ENCODE results near the gene CLSTN3.

CLSTN3 gene

GRCh38 chr12:7130701-7131501 lies 730 bp downstream of the CLSTN3 start:
- no peaks in the 10 kb centered on the region for H3K9me3 ChIP-seq (replicated peaks; ENCODE audit: low read length)
- peak overlapping the region; percentile 47 for H3K9ac ChIP-seq (ENCODE audit: low read depth, low read length)
- H3K36me3 ChIP-seq (ENCODE audit: insufficient read depth, low read length): no peaks in the 10 kb centered on the region
- peak overlapping the region; percentile 74 for H3K4me3 ChIP-seq (ENCODE audit: low read length)
- H3K4me1 ChIP-seq (ENCODE audit: control insufficient read depth, insufficient read depth, low read length): peaks cover 20% of the 10 kb centered on the region
- H3K4me2 ChIP-seq (ENCODE audit: low read length): peak overlapping the region; percentile 89
- peaks cover 14% of the 10 kb centered on the region for H3K27me3 ChIP-seq (ENCODE audit: control insufficient read depth, insufficient read depth, low read length)

- Histone ChIP-seq H3K4me3 (ENCODE audit: low read length) (no peak overlapping the region), H3K9me3 (replicated peaks; ENCODE audit: low read length) (no peaks in the 10 kb centered on the region), H3K36me3 (ENCODE audit: insufficient read depth, low read length) (peaks cover 4% of the 10 kb centered on the region), H3K4me2 (ENCODE audit: low read length) (peak overlapping the region; percentile 89), H3K9ac (ENCODE audit: low read depth, low read length) (no peak overlapping the region), H3K4me1 (ENCODE audit: control insufficient read depth, insufficient read depth, low read length) (peaks cover 20% of the 10 kb centered on the region), H3K27me3 (ENCODE audit: control insufficient read depth, insufficient read depth, low read length) (peaks cover 14% of the 10 kb centered on the region)
These were observed 1.3 kb downstream of the CLSTN3 start for GRCh38 chr12:7131502-7131866.

- Histone ChIP-seq H3K9me3 (replicated peaks; ENCODE audit: low read length) (no peaks in the 10 kb centered on the region), H3K36me3 (ENCODE audit: insufficient read depth, low read length) (peaks cover 10% of the 10 kb centered on the region), H3K4me2 (ENCODE audit: low read length) (no peak overlapping the region), H3K9ac (ENCODE audit: low read depth, low read length) (no peak overlapping the region), H3K27me3 (ENCODE audit: control insufficient read depth, insufficient read depth, low read length) (peaks cover 3% of the 10 kb centered on the region), H3K4me3 (ENCODE audit: low read length) (no peak overlapping the region), H3K4me1 (ENCODE audit: control insufficient read depth, insufficient read depth, low read length) (peaks cover 13% of the 10 kb centered on the region)
These were observed 4.4 kb downstream of the CLSTN3 start for GRCh38 chr12:7134396-7135166.

- Histone ChIP-seq H3K4me2 (ENCODE audit: low read length) (no peak overlapping the region), H3K9me3 (replicated peaks; ENCODE audit: low read length) (no peaks in the 10 kb centered on the region), H3K9ac (ENCODE audit: low read depth, low read length) (no peak overlapping the region), H3K4me1 (ENCODE audit: control insufficient read depth, insufficient read depth, low read length) (peaks cover 2% of the 10 kb centered on the region), H3K36me3 (ENCODE audit: insufficient read depth, low read length) (peaks cover 10% of the 10 kb centered on the region), H3K4me3 (ENCODE audit: low read length) (no peak overlapping the region), H3K27me3 (ENCODE audit: control insufficient read depth, insufficient read depth, low read length) (no peaks in the 10 kb centered on the region)
These were observed 5.9 kb downstream of the CLSTN3 start for GRCh38 chr12:7136071-7136470.

- no peak overlapping the region for H3K9ac ChIP-seq (ENCODE audit: low read depth, low read length)
- H3K9me3 ChIP-seq (replicated peaks; ENCODE audit: low read length): no peaks in the 10 kb centered on the region
- peaks cover 10% of the 10 kb centered on the region for H3K36me3 ChIP-seq (ENCODE audit: insufficient read depth, low read length)
- H3K4me1 ChIP-seq (ENCODE audit: control insufficient read depth, insufficient read depth, low read length): no peaks in the 10 kb centered on the region
- H3K4me3 ChIP-seq (ENCODE audit: low read length): no peak overlapping the region
- H3K27me3 ChIP-seq (ENCODE audit: control insufficient read depth, insufficient read depth, low read length): no peaks in the 10 kb centered on the region
- H3K4me2 ChIP-seq (ENCODE audit: low read length): no peak overlapping the region
These were observed 6.5 kb downstream of the CLSTN3 start for GRCh38 chr12:7136676-7137075.

GRCh38 chr12:7137908-7138307 lies 7.7 kb downstream of the CLSTN3 start:
- Histone ChIP-seq H3K27me3 (ENCODE audit: control insufficient read depth, insufficient read depth, low read length) (no peaks in the 10 kb centered on the region), H3K9me3 (replicated peaks; ENCODE audit: low read length) (no peaks in the 10 kb centered on the region), H3K9ac (ENCODE audit: low read depth, low read length) (no peak overlapping the region), H3K4me3 (ENCODE audit: low read length) (no peak overlapping the region), H3K36me3 (ENCODE audit: insufficient read depth, low read length) (peaks cover 10% of the 10 kb centered on the region), H3K4me1 (ENCODE audit: control insufficient read depth, insufficient read depth, low read length) (no peaks in the 10 kb centered on the region), H3K4me2 (ENCODE audit: low read length) (no peak overlapping the region)

- Histone ChIP-seq H3K27me3 (ENCODE audit: control insufficient read depth, insufficient read depth, low read length) (no peaks in the 10 kb centered on the region), H3K36me3 (ENCODE audit: insufficient read depth, low read length) (peaks cover 10% of the 10 kb centered on the region), H3K4me2 (ENCODE audit: low read length) (no peak overlapping the region), H3K4me1 (ENCODE audit: control insufficient read depth, insufficient read depth, low read length) (no peaks in the 10 kb centered on the region), H3K9me3 (replicated peaks; ENCODE audit: low read length) (no peaks in the 10 kb centered on the region), H3K4me3 (ENCODE audit: low read length) (no peak overlapping the region), H3K9ac (ENCODE audit: low read depth, low read length) (no peak overlapping the region)
These were observed 9.0 kb downstream of the CLSTN3 start for GRCh38 chr12:7139200-7139599.

- H3K27me3 ChIP-seq (ENCODE audit: control insufficient read depth, insufficient read depth, low read length): no peaks in the 10 kb centered on the region
- H3K36me3 ChIP-seq (ENCODE audit: insufficient read depth, low read length): peaks cover 6% of the 10 kb centered on the region
- H3K9ac ChIP-seq (ENCODE audit: low read depth, low read length): no peak overlapping the region
- no peak overlapping the region for H3K4me3 ChIP-seq (ENCODE audit: low read length)
- no peaks in the 10 kb centered on the region for H3K4me1 ChIP-seq (ENCODE audit: control insufficient read depth, insufficient read depth, low read length)
- no peaks in the 10 kb centered on the region for H3K9me3 ChIP-seq (replicated peaks; ENCODE audit: low read length)
- H3K4me2 ChIP-seq (ENCODE audit: low read length): no peak overlapping the region
These were observed 11.3 kb downstream of the CLSTN3 start for GRCh38 chr12:7141351-7142005.

GRCh38 chr12:7142056-7142644 lies 12.0 kb downstream of the CLSTN3 start:
- no peak overlapping the region for H3K4me3 ChIP-seq (ENCODE audit: low read length)
- H3K27me3 ChIP-seq (ENCODE audit: control insufficient read depth, insufficient read depth, low read length): no peaks in the 10 kb centered on the region
- H3K9me3 ChIP-seq (replicated peaks; ENCODE audit: low read length): no peaks in the 10 kb centered on the region
- H3K4me2 ChIP-seq (ENCODE audit: low read length): no peak overlapping the region
- no peaks in the 10 kb centered on the region for H3K36me3 ChIP-seq (ENCODE audit: insufficient read depth, low read length)
- no peak overlapping the region for H3K9ac ChIP-seq (ENCODE audit: low read depth, low read length)
- no peaks in the 10 kb centered on the region for H3K4me1 ChIP-seq (ENCODE audit: control insufficient read depth, insufficient read depth, low read length)

- Histone ChIP-seq H3K27me3 (ENCODE audit: control insufficient read depth, insufficient read depth, low read length) (no peaks in the 10 kb centered on the region), H3K36me3 (ENCODE audit: insufficient read depth, low read length) (no peaks in the 10 kb centered on the region), H3K4me2 (ENCODE audit: low read length) (no peak overlapping the region), H3K9ac (ENCODE audit: low read depth, low read length) (no peak overlapping the region), H3K9me3 (replicated peaks; ENCODE audit: low read length) (no peaks in the 10 kb centered on the region), H3K4me1 (ENCODE audit: control insufficient read depth, insufficient read depth, low read length) (no peaks in the 10 kb centered on the region), H3K4me3 (ENCODE audit: low read length) (no peak overlapping the region)
These were observed 12.8 kb downstream of the CLSTN3 start for GRCh38 chr12:7142809-7143465.

GRCh38 chr12:7143564-7143963 lies 13.4 kb downstream of the CLSTN3 start:
- no peaks in the 10 kb centered on the region for H3K27me3 ChIP-seq (ENCODE audit: control insufficient read depth, insufficient read depth, low read length)
- no peak overlapping the region for H3K9ac ChIP-seq (ENCODE audit: low read depth, low read length)
- no peak overlapping the region for H3K4me3 ChIP-seq (ENCODE audit: low read length)
- no peak overlapping the region for H3K4me2 ChIP-seq (ENCODE audit: low read length)
- no peaks in the 10 kb centered on the region for H3K4me1 ChIP-seq (ENCODE audit: control insufficient read depth, insufficient read depth, low read length)
- no peaks in the 10 kb centered on the region for H3K9me3 ChIP-seq (replicated peaks; ENCODE audit: low read length)
- H3K36me3 ChIP-seq (ENCODE audit: insufficient read depth, low read length): peaks cover under 1% of the 10 kb centered on the region

All from skeletal muscle satellite cell (primary cell).